GM21515 (cell line): Measurements from ENCODE around the gene GPLD1.

ENCODE experiments used
- ATAC-seq: cut with Tn5 transposase; IDR thresholded peaks from one replicate; pipeline ENCODE4 v1.9.1; 2021; ENCODE audit not compliant: unreplicated experiment

Gene GPLD1

GRCh38 chr6:24455061-24455460 is 34.3 kb downstream of the GPLD1 start:
- no peak for ATAC-seq

- no peak for ATAC-seq
These were observed 34.9 kb downstream of the GPLD1 start for GRCh38 chr6:24454452-24454851.

GRCh38 chr6:24453921-24454320 is 35.5 kb downstream of the GPLD1 start:
- no peak for ATAC-seq

GRCh38 chr6:24451581-24452388 is 37.6 kb downstream of the GPLD1 start:
- ATAC-seq, result no peak

DNA sequence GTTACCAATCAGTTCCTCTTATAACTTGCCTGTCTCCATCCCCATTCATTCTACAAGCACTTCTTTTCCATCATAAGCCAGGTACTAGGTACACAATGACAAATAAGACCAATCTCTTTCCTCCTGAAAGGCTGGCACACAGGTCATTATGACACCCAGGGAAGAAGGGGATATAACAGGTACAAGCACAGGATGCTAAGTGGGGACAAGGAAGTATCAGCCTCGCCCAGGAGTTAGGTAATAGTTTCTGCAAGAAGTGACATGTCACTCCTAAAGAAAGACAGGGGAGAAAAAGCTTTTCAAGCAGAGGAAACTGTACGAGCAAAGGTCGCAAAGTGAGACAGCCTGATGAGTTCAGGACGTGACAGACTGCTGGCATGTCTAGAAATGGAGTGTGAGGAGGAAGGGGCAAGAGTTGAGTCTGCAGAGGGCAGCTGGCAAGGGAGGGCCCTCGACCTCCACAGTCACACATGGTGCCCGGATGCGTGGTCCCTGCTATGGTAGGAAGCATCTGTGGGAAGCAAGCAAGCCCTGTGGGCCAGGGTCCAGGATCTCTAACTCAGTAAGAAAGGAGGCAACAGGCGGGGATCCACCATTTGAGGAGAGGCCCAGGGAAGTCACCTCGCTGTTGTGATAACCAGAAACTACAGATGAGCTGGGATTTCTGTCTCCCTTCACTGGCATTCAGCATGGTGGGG is 40.4 kb downstream of the GPLD1 start:
- no peak for ATAC-seq

GRCh38 chr6:24448396-24448795 is 41.0 kb downstream of the GPLD1 start:
- ATAC-seq, result no peak

- no peak for ATAC-seq
These were observed 42.7 kb downstream of the GPLD1 start for GRCh38 chr6:24446670-24447069.

- ATAC-seq, result no peak
These were observed 43.7 kb downstream of the GPLD1 start for GRCh38 chr6:24445704-24446103.

GRCh38 chr6:24444588-24444987 is 44.8 kb downstream of the GPLD1 start:
- no peak for ATAC-seq

DNA sequence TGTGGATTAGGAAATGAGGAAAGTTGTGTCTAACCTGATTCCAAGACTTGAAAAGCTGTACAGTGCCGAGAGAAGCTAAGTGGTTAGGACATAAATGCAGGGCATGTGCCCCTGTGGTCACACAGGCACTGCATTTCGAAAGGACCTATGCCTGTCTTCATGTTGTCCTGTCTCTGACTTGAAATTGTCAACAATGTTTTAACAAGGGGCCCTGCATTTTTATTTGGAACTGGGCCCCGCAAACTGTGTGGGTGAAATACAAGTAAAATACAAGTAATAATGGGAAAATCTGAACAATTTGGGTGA is 47.8 kb downstream of the GPLD1 start:
- ATAC-seq, result no peak

DNA sequence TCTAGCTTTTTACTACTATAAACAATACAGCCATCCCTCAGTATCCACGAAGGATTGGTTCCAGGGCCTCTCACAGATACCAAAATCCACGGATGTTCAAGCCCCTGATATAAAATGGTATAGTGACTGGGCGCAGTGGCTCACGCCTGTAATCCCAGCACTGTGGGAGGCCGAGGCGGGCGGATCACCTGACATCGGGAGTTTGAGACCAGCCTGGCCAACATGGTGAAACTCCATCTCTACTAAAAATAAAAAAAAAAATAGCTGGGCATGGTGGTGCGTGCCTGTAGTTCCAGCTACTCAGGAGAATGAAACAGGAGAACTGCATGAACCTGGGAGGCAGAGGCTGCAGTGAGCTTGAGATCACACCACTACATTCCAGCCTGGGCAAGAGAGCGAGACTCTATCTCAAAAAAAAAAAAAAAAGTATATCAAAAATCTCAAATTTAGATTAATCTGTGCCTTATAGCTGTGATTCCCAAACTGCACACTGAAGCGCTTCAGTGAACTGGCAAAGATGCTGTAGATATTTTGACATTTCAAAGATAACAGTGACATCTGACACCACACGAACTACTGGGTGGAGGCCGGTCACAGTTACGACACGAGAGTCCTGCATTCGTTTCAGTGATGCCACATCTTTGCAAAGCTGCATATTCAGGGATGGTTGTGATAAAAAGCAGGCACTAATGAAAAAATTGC is 48.3 kb downstream of the GPLD1 start:
- no peak for ATAC-seq

DNA sequence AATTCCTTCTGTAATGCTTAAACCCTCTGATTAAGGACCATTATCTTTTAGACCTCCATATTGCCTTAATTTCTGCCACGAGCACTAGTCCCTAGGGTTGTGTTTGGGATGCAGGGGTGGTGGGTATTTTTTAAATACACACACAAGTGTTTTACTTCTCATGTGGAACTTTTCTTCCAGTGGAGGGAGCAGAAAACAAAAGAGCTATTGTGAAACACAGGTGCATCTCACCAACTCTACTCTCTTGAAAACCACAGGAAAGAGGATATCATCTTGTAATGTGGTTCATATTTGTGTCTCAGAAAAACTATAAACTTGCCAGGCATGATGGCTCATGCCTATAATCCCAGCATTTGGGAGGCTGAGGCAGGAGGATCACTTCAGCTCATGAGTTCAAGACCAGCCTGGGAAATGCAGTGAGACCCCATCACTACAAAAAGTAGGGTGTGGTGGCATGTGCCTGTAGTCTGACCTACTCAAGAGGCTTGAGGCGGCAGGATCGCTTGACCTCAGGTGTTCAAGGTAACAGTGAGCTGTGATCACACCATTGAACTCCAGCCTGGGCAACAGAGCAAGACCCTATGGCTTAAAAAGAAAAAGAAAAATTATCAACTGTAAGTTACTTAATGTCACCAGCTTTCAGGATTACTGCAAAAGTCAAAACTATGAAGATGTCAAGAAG is 49.4 kb downstream of the GPLD1 start:
- no peak for ATAC-seq

- ATAC-seq, result no peak
These were observed 52.4 kb downstream of the GPLD1 start for GRCh38 chr6:24436979-24437378.

DNA sequence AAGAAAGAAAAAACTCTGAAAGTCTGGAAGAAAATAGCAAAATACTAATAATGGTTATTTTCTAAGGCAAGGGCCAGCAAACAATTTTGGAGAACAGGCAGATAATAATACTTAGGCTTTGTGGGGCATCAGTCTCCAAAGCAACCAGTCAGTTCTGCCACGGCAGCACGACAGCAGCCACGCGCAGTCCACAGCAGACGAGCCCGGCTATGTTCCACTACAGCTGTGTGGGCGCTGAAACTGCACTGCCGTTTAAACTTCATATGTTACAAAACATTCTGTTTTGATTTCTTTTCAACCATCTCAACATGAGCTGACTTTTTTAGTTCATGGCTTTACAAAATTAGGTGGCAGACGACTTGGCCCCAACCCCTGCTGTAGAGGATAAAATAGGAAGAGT is 56.8 kb downstream of the GPLD1 start:
- ATAC-seq, result no peak

GRCh38 chr6:24431045-24431451 is 58.3 kb downstream of the GPLD1 start:
- no peak for ATAC-seq

- no peak for ATAC-seq
These were observed 59.3 kb downstream of the GPLD1 start for GRCh38 chr6:24430086-24430485.

DNA sequence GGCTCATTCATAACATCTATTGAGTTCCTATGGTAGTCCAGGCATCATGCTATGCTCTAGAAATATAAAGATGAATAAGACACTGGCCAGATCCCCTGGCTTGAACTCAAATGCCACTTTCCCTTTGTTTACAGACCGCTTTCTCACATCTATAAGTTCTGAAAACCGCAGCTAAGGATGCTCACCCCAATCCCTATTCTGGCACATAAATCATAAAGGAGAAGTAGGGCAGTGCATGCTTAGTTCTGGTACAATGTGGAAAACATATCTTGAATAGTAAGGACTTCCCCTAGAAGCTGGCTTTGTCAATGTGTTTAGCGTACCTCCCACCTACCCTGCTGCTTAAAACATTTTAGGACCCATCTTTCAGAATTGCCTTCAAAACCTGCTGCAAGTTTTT is 60.2 kb downstream of the GPLD1 start:
- ATAC-seq, result no peak

DNA sequence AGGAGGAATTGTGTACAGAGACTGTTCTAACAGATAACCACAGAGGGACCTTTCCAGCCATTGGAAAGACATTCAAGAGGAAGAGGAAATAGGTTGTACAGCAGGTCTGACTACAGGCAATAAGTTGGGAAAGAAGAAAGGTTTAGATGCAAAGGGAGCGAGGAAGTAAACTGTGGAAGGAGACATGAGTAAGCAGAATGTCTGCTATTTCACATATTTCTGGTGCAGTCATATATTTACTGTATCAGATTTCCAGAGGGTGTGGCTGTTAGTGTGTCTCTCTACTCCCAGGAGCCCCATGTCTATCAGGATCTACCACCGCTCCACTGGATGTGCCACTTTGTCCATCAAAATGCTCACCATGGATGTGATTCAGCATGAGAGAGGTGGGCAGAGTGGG is 60.8 kb downstream of the GPLD1 start:
- no peak for ATAC-seq

DNA sequence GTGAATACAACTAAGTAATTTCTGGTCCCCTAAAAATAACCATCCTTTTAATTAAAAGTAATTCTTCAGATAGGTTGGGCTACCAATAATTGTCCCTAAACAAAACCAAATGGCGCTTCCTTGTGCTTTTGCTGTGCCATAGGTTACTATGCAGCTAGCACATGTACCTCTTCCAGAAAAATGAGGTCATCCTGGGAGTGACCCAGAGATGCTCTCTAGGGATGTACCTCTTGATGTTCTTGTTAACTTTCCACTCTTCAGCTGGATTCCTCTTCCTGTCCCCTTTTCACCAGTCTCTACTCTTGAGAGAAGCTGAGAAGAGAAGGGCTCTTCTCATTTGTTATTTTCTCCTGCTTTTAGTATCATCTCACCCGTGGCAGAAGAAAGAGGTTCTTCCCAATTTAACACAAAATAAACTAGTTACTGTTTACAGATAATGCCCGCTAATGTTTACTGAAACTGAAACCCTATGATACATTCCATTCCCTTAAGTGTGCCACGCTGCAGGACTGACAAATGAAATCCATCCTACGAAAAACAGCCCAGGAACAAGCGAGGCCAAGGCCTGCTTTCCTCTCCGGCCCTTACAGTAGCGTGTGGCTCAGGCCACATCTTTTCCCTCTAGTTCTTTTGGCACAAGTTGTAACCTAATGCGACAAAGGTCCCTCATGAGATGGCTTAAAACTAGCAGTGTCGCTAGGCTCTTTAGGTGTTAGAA is 62.5 kb downstream of the GPLD1 start:
- ATAC-seq, result no peak

GRCh38 chr6:24425091-24425490 is 64.3 kb downstream of the GPLD1 start:
- no peak for ATAC-seq

GRCh38 chr6:24419526-24419925 is 69.9 kb downstream of the GPLD1 start:
- no peak for ATAC-seq
